22Rv1 (cell line): Measurements from ENCODE around the gene CIDEB.

Experiments used
- H3K27ac ChIP-seq: fragments of 450-650 bp; 2 replicates; pipeline ENCODE4 v1.5.1; 2017
- ZFX ChIP-seq: fragments of 450-650 bp; IDR thresholded peaks from 2 replicates; pipeline ENCODE4 v1.6.1; 2017; ENCODE audit warnings: antibody characterized with exemption, borderline replicate concordance
- TF ChIP-seq, protein P1 (sequence below): fragments of 450-650 bp; IDR thresholded peaks from 2 replicates; pipeline ENCODE4 v1.5.1; 2017; ENCODE audit warnings: mild to moderate bottlenecking

The CIDEB gene

DNA sequence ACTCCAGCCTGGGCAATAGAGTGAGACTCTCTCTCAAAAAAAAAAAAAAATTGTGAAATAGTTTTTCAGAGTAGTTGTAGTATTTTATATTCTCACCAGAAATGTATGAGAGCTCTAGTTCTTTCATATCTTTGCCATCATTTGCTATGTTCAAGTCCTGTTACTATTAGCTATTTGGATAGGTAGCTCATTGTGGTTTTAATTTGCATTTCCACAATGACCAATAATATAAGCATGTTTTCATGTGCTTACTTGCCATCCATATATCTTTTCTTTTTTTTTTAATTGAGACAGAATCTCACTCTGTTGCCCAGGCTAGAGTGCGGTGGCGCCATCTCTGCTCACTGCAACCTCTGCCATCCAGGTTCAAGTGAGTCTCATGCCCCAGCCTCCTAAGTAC is 40.4 kb upstream of the CIDEB start:
- TF ChIP-seq ZFX, result no peak
- TF ChIP-seq, protein P1, sequence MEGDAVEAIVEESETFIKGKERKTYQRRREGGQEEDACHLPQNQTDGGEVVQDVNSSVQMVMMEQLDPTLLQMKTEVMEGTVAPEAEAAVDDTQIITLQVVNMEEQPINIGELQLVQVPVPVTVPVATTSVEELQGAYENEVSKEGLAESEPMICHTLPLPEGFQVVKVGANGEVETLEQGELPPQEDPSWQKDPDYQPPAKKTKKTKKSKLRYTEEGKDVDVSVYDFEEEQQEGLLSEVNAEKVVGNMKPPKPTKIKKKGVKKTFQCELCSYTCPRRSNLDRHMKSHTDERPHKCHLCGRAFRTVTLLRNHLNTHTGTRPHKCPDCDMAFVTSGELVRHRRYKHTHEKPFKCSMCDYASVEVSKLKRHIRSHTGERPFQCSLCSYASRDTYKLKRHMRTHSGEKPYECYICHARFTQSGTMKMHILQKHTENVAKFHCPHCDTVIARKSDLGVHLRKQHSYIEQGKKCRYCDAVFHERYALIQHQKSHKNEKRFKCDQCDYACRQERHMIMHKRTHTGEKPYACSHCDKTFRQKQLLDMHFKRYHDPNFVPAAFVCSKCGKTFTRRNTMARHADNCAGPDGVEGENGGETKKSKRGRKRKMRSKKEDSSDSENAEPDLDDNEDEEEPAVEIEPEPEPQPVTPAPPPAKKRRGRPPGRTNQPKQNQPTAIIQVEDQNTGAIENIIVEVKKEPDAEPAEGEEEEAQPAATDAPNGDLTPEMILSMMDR, result no peak
- H3K27ac ChIP-seq, result no peak overlapping the region

DNA sequence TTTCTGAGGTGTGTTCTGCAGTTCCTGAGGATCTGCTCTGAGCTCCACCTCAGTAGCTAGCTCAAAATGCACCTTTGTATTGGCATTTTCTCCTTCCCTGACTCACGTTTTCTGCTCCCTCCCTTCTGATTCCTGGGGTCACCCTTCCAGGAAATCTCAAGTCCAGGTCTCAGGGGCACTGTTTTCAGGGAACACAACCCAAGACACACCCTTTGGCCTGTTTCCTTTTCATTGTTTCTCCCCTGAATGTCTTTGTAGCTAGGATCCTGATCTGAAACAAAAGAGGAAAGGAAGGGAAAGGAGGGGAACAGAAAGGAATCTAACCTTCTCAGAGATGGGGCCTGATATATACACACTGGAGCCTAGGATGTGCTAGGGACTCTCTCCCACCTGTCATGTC is 39.4 kb upstream of the CIDEB start:
- H3K27ac ChIP-seq, result no peak overlapping the region
- TF ChIP-seq ZFX, result no peak
- TF ChIP-seq, protein P1, result no peak

DNA sequence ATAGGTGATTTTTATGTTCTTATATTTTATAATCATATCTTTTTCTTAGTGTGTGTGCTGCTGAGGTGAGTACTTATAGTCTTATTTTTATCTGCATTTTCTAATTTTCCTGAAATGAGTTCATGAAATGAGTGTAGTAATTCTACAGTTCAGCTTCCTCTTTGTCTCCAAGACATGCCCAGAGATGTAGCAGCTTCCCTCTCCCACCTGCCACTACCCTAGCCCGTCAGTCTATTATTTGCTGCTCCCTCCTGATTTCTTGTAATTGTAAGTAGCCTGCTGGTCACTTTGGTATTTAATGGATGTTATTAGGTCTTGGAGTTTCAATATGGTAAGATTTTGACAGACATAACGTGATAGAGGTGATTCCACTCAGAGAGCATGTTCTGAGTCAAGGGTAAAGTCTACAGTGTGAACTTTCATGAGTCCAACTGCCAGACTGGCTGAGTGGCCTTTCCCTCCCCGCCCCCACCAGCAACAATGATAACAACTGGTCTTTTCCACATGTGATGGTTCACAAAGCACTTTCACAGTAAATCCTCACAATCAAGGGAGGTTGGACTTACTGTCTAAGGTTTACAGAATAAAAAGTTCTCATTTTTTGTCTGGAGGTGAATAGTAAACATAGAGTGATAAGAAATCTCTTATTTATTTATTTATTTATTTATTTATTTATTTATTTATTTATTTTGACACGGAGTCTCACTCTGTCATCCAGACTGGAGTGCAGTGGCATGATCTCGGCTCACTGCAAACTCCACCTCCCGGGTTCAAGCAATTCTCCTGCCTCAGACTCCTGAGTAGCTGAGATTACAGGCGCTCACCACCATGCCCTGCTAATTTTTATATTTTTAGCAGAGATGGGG is 36.3 kb upstream of the CIDEB start:
- no peak overlapping the region for H3K27ac ChIP-seq
- TF ChIP-seq ZFX, result no peak
- TF ChIP-seq, protein P1, result no peak

DNA sequence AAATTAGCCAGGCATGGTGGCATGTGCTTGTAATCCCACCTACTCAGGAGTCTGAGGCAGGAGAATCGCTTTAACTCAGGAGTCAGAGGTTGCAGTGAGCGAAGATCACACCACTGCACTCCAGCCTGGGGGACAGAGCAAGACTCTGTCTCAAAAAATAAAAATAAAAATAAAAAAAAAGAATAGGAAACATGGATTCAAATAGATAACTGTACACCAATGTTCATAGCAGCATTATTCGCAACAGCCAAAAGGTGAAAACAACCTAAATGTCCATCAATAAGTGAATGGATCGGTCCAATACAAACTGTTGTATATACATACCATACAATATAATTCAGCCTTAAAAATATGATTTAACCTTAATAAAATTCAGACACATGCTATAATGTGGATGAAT is 35.1 kb upstream of the CIDEB start:
- H3K27ac ChIP-seq, result no peak overlapping the region
- TF ChIP-seq, protein P1, result no peak
- TF ChIP-seq ZFX, result no peak

DNA sequence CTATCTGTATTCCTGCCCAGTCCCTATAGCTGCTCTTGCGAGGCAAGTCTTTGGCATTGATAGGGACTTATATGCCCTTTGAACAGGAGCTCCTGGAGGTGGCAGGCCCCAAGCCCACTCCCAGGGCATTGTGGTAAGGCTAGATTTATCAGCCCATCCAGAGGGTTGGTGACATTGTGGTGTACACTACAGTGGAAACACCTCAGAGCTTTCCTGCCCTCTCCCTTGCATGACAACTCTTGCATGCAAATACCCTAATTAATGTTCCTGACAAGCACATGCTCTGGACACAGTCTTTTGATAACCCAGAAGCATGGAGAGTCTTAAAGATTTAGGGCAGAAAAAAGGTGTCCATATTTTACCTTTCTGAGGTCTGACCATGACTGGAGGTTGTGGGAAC is 32.8 kb upstream of the CIDEB start:
- H3K27ac ChIP-seq, result no peak overlapping the region
- TF ChIP-seq ZFX, result no peak
- TF ChIP-seq, protein P1, result no peak

DNA sequence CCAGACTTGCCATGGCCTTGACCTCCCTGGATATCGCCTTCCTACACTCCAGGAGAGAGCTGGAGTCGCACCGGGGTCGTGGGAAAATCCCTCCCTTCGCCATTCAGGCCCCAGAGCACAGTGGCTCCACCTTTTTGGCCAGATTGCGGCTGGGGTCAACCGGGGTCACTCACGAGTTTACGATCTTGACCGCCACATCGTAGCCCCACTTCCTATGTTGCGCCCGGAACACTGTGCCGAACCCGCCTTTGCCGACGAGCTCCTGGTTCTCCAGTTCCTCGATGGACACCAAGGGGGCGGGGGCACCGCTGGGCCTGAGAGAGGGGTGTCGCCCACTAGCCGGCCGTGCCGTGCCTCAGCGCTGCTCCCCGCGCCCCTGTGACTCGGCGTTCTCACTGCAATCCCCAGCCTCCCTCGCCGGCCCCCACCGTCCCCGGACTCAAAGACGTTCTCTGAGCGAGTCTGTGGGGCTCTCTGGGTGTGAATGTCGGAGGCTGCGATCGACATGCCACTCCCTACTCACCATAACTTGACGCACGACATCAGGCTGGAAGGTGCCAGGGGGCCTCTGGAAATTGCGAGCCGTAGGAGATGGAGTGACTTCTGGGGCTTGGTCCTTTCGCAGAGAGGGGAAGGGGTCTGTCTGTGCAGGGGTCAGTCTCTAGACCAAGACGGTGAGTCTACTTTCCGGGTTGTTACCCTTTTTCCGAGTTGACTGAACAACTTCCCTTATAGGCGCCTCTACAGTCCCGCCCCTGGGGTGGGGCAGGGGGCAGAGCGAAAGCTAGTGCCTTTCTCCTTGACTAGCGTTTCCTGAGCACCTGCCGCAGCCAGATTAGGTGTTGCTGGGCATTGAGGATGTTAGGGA is 31.7 kb upstream of the CIDEB start, which contains the start of gene RIPK3:
Gene RIPK3, minus strand, starts transcription at position 708 of the 868 bp plus-strand sequence. Its CDS starts 165 bp downstream, at position 543.
- no peak within 1 kb of the TSS for H3K27ac ChIP-seq
- TF ChIP-seq, protein P1, result no peak
- no peak for TF ChIP-seq ZFX

DNA sequence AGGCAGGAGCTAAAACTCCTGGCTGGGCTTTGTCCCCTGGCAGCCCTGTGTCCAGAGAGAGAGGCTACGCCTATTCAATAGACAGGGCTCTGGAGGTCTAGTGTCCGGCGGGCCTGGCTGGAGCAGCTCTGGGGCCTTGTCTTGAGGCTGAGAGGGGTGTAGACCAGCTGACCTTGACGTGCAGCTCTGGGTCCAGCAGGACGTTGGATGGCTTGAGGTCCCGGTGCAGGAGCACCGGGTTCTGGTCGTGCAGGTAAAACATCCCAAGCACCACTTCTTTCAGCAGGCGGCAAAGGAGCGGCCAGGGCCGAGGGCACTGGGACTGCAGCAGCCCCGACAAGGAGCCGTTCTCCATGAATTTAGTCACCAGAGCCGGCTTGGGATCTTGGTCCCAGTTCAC is 31.1 kb upstream of the CIDEB start:
- no peak for TF ChIP-seq ZFX
- TF ChIP-seq, protein P1, result no peak
- H3K27ac ChIP-seq, result no peak overlapping the region
